IPS DF 4.7 (cell line): ENCODE data around the gene ACOT12.

Experiments
- DNase-seq: peaks from one replicate; pipeline ENCODE4 v3.0.0-alpha.2; 2013; ENCODE audit warnings: low spot score; ENCODE audit errors: extremely low read depth

ACOT12 gene

GRCh38 chr5:81400375-81400774 is 6.4 kb upstream of the ACOT12 start:
- DNase-seq = no peak

GRCh38 chr5:81398741-81399140 is 4.8 kb upstream of the ACOT12 start:
- DNase-seq = no peak

- DNase-seq = no peak
Observed at GRCh38 chr5:81397176-81397575, 3.2 kb upstream of the ACOT12 start.

GRCh38 chr5:81395262-81395661 is 1.3 kb upstream of the ACOT12 start:
- no peak for DNase-seq

GRCh38 chr5:81393430-81393782 is 528 bp downstream of the ACOT12 start:
- DNase-seq = no peak

GRCh38 chr5:81389025-81389424 is 4.9 kb downstream of the ACOT12 start:
- no peak for DNase-seq

- no peak for DNase-seq
Observed at GRCh38 chr5:81388169-81388568, 5.8 kb downstream of the ACOT12 start.

- DNase-seq = no peak
Observed at GRCh38 chr5:81383867-81384266, 10.1 kb downstream of the ACOT12 start.

GRCh38 chr5:81371354-81371876 is 22.5 kb downstream of the ACOT12 start:
- DNase-seq = no peak

GRCh38 chr5:81370912-81371311 is 23.0 kb downstream of the ACOT12 start:
- DNase-seq = no peak

GRCh38 chr5:81365541-81365940 is 28.4 kb downstream of the ACOT12 start:
- no peak for DNase-seq

GRCh38 chr5:81363093-81363871 is 30.7 kb downstream of the ACOT12 start:
- no peak for DNase-seq

- no peak for DNase-seq
Observed at GRCh38 chr5:81361600-81361999, 32.3 kb downstream of the ACOT12 start.

GRCh38 chr5:81360640-81361039 is 33.3 kb downstream of the ACOT12 start:
- DNase-seq = no peak

- no peak for DNase-seq
Observed at GRCh38 chr5:81359881-81360280, 34.1 kb downstream of the ACOT12 start.

GRCh38 chr5:81359108-81359507 is 34.8 kb downstream of the ACOT12 start:
- no peak for DNase-seq

GRCh38 chr5:81355291-81356251 is 38.4 kb downstream of the ACOT12 start:
- DNase-seq = no peak

- DNase-seq = no peak
Observed at GRCh38 chr5:81354093-81354492, 39.8 kb downstream of the ACOT12 start.

GRCh38 chr5:81353189-81353588 is 40.7 kb downstream of the ACOT12 start:
- no peak for DNase-seq

GRCh38 chr5:81350507-81350906 is 43.4 kb downstream of the ACOT12 start:
- DNase-seq = no peak

- DNase-seq = no peak
Observed at GRCh38 chr5:81349161-81349560, 44.8 kb downstream of the ACOT12 start.

- DNase-seq = no peak
Observed at GRCh38 chr5:81345411-81346003, 48.4 kb downstream of the ACOT12 start.
